Measurements from ENCODE around the gene BOLL. TPM values are rescaled to one million over a fixed set of nuclear protein-coding genes. Genes with fewer than 3 reads are reported as not detected.

Gene BOLL
- total RNA-seq, 4 donors from 2014 or later, result 0.19 TPM; not detected in 3

- H3K36me3 ChIP-seq, result no peaks in the 10 kb centered on the region
- no peak overlapping the region for H3K4me3 ChIP-seq
- TF ChIP-seq POLR2AphosphoS5 (IDR thresholded peaks at IDR 0.05) (no peak), EP300 (IDR thresholded peaks at IDR 0.05) (no peak), CTCF (IDR thresholded peaks at IDR 0.05) (no peak), POLR2A (IDR thresholded peaks at IDR 0.05) (no peak)
- no peaks in the 10 kb centered on the region for H3K9me3 ChIP-seq
- WGBS, 2 donors (ENCODE audit: low coverage in 1 of 2), result 47 to 54% methylated on average over 2 of the region's 2 CpGs
- no peak for ATAC-seq
- no peak overlapping the region for H3K27ac ChIP-seq
- peaks cover 4% of the 10 kb centered on the region for H3K27me3 ChIP-seq
- no peaks in the 10 kb centered on the region for H3K4me1 ChIP-seq
These were observed 107.6 kb downstream of the BOLL start for GRCh38 chr2:197677483-197677882.

GRCh38 chr2:197677056-197677455 is 108.1 kb downstream of the BOLL start:
- no peaks in the 10 kb centered on the region for H3K36me3 ChIP-seq
- TF ChIP-seq POLR2A (IDR thresholded peaks at IDR 0.05), result no peak
- no peak for TF ChIP-seq CTCF (IDR thresholded peaks at IDR 0.05)
- no peak for TF ChIP-seq POLR2AphosphoS5 (IDR thresholded peaks at IDR 0.05)
- no peak for TF ChIP-seq EP300 (IDR thresholded peaks at IDR 0.05)
- H3K27ac ChIP-seq, result no peak overlapping the region
- peaks cover 4% of the 10 kb centered on the region for H3K27me3 ChIP-seq
- no peak for ATAC-seq
- 65 to 90% methylated on average over 3 of the region's 3 CpGs for WGBS, 2 donors (ENCODE audit: low coverage in 1 of 2)
- H3K9me3 ChIP-seq, result no peaks in the 10 kb centered on the region
- no peak overlapping the region for H3K4me3 ChIP-seq
- no peaks in the 10 kb centered on the region for H3K4me1 ChIP-seq

Other genes with a start within 250 kb of the BOLL start
- 1 to 10 TPM; 4.2 to 8.9 (median 7.8) TPM for gene RFTN2, start 109.7 kb downstream of the BOLL start, total RNA-seq
- 1 to 10 TPM; 2.8 to 6.7 (median 4.2) TPM for gene MARS2, start 80.0 kb downstream of the BOLL start, total RNA-seq
- 10 to 100 TPM; 23.4 to 89.2 (median 47.4) TPM for gene PLCL1, start 19.3 kb upstream of the BOLL start, total RNA-seq

All from gastroesophageal sphincter (tissue), 4 donors.